Ovary (tissue), 9 donors: Measurements from ENCODE around the gene PSD2. TPM values are rescaled to one million over a fixed set of nuclear protein-coding genes. Genes with fewer than 3 reads are reported as not detected.

Experiments
- DNase-seq, 5 donors: peaks; one replicate each; pipeline ENCODE4 v3.0.0-alpha.2; 2019 to 2020
- H3K27ac ChIP-seq, 2 donors: fragments of 200-600 bp; one replicate each; pipeline versions ENCODE4 v1.5.1 to v1.8.0; 2019 to 2022
- H3K27me3 ChIP-seq: fragments of 200-600 bp; one replicate; pipeline ENCODE4 v1.8.0; 2022
- H3K36me3 ChIP-seq: fragments of 200-600 bp; sonication (generic); one replicate; pipeline ENCODE4 v1.5.1; 2019
- H3K4me1 ChIP-seq: one replicate; pipeline ENCODE4 v1.8.1; 2013; ENCODE audit warnings: mild to moderate bottlenecking, moderate library complexity; ENCODE audit not compliant: insufficient read depth
- H3K4me3 ChIP-seq: fragments of 200-600 bp; sonication (generic); one replicate; pipeline ENCODE4 v1.5.1; 2017
- H3K9me3 ChIP-seq, 2 donors: fragments of 200-600 bp in 1 of 2; sonication (generic) in 1 of 2; one replicate each; pipeline versions ENCODE4 v1.5.1 to v1.8.1; 2013 to 2019; ENCODE audit warnings: mild to moderate bottlenecking in 1 of 2, moderate library complexity in 1 of 2
- CTCF ChIP-seq, 3 donors: fragments of 450-650 bp in 2 of 3; fragments of 200-600 bp in 1 of 3; IDR thresholded peaks; one replicate each; pipeline versions ENCODE4 v1.5.1 to v1.8.0; 2016 to 2022; ENCODE audit warnings: antibody characterized with exemption in 3 of 3, mild to moderate bottlenecking in 1 of 3
- EP300 ChIP-seq: sonication (generic); formaldehyde crosslinking; IDR thresholded peaks from one replicate; pipeline ENCODE4 v1.6.1; 2017; ENCODE audit warnings: antibody characterized with exemption
- POLR2A ChIP-seq: fragments of 450-650 bp; IDR thresholded peaks from one replicate; pipeline ENCODE4 v1.6.1; 2017; ENCODE audit warnings: antibody characterized with exemption, mild to moderate bottlenecking, moderate library complexity
- WGBS, 3 donors: extraction: QIAGEN DNeasy Blood & Tissue Kit in 1 of 3; methylation state at CpG; one replicate each; pipeline versions ENCODE4 v1.1.5 to v1.1.7; 2013 to 2017; 5-methylcytosine and 5-hydroxymethylcytosine counted together
- intact Hi-C, 4 donors: fragments of 100-400 bp; cut with DNase I; formaldehyde crosslinking; loops; one replicate each; pipeline versions ENCODE4 v1.11.0 to v1.15.1; 2022 to 2023
- polyA plus RNA-seq, 2 donors: library from polyadenylated mRNA; stranded (reverse); fragments of 200-250 nt in 1 of 2; fragments of 350-450 nt in 1 of 2; fragmentation: Illumina TruSeq in 1 of 2; extraction: RNeasy Lipid Tissue Mini Kit (QIAGEN cat#74804) in 1 of 2; gene quantifications; one replicate each; pipeline ENCODE4 v1.2.3, GENCODE V29; 2013 to 2014
- total RNA-seq, 7 donors: library from RNA; depleted of rRNA in 2 of 7; stranded (reverse); fragments of >200 nt in 2 of 7; fragmentation: NEBNext Ultra II Directional in 3 of 7; extraction: Animal tissue kit (Norgen Biotek cat#: 25700) in 3 of 7; gene quantifications; one replicate each; pipeline versions ENCODE4 v1.1.0 to v1.2.4, GENCODE V29; 2016 to 2023
- donor health status: DM: no; HTN: no; CAD: no; lungs with moderate emphysema.
- donor health status: DM: no; HTN: no; CAD: no.
- donor health status: Bipolar disorder and iron deficiency.
- donor health status: DM: yes; HTN: yes; CAD: no.
- donor health status: DM: no; HTN: no; CAD: no.
- donor health status: DM: yes; HTN: yes; CAD: no.

Gene PSD2
- total and polyA plus RNA-seq, 9 donors: 0.05 to 0.37 (median 0.12) TPM; not detected in 2

GRCh38 chr5:139755892-139756671 lies 39.5 kb upstream of the PSD2 start:
- H3K9me3 ChIP-seq: no peaks in the 10 kb centered on the region
- TF ChIP-seq CTCF (IDR thresholded peaks at IDR 0.05): no peak
- no peak for TF ChIP-seq EP300
- TF ChIP-seq POLR2A: no peak
- H3K27ac ChIP-seq: no peak overlapping the region
- intact Hi-C loops: no loop called here
- DNase-seq: no peak
- no peaks in the 10 kb centered on the region for H3K4me1 ChIP-seq
- WGBS, 3 donors: 10 to 14% (median 12%) methylated on average over 51 to 52 of the region's 52 CpGs
- H3K27me3 ChIP-seq: no peaks in the 10 kb centered on the region
- H3K4me3 ChIP-seq: no peak overlapping the region
- no peaks in the 10 kb centered on the region for H3K36me3 ChIP-seq

DNA sequence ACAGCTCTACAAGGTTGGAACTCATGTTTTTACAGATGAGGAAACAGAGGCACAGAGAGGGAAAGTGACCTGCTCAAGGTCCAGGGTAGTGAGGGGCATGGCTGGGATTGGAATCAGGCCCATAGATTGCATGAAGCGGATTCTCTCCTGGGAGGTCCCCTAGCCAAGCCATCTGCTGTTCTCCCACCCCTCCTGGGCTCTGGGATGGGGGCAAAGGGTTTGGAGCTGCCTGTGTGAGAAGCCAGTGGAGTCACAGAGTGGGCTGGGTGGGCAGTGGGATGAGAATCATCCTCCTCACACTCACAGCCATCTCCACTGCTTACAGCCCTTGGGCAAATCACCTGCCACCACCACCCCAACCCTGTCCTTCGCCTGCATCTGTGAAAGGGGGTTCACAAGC lies 38.6 kb upstream of the PSD2 start:
- no peak for TF ChIP-seq EP300
- TF ChIP-seq POLR2A: no peak
- TF ChIP-seq CTCF (IDR thresholded peaks at IDR 0.05): no peak
- intact Hi-C loops: no loop called here
- no peaks in the 10 kb centered on the region for H3K27me3 ChIP-seq

DNA sequence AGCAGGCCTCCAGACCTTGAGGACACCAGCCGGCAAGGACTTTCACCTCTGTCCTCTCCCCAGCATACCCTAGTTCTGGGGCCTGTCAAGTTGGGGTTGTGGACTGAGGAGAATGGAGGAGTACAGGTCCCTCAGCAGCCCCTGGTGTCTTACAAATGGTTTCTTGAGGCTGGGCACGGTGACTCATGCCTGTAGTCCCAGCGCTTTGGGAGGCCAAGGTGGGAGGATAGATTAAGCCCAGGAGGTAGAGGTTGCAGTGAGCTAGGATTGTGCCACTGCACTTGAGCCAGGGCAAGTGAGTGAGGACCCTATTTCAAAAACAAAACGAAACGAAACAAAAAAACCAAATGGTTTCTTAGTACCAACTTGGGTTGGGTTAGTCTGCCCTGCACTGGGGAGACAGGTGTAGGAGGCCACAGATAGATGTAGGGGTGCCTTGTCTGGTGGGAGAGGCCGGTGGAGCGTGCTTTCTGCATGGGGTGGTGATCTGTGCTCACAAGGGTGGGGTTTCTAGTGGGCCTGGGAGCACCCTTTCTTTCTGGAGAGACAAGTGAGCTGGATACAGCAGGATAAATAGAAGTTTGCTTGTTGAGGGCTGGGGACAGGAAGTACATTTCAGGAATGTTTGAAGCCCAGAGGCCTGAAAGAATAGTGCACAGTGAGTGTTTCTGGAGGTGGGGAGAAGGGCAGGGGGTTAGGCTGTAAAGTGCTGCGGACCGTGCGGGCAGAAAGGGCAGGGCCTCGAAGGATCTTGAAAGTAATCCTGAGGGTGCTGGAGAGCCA lies 37.7 kb upstream of the PSD2 start:
- H3K27ac ChIP-seq: no peak overlapping the region
- WGBS, 3 donors: 89 to 92% (median 91%) methylated on average over 11 of the region's 11 CpGs
- no peaks in the 10 kb centered on the region for H3K4me1 ChIP-seq
- TF ChIP-seq POLR2A (no peak), CTCF (IDR thresholded peaks at IDR 0.05) (no peak), EP300 (no peak)
- DNase-seq: no peak
- no peaks in the 10 kb centered on the region for H3K36me3 ChIP-seq
- no peaks in the 10 kb centered on the region for H3K9me3 ChIP-seq
- intact Hi-C loops: no loop called here
- H3K27me3 ChIP-seq: no peaks in the 10 kb centered on the region
- H3K4me3 ChIP-seq: no peak overlapping the region

More for the DNA sequence above, 38.6 kb upstream of the PSD2 start:
- Histone ChIP-seq H3K27ac (no peak overlapping the region), H3K36me3 (no peaks in the 10 kb centered on the region), H3K4me3 (no peak overlapping the region), H3K4me1 (no peaks in the 10 kb centered on the region), H3K9me3 (no peaks in the 10 kb centered on the region)
- WGBS, 3 donors: 85 to 95% (median 87%) methylated on average over 2 of the region's 2 CpGs
- no peak for DNase-seq

- TF ChIP-seq EP300: no peak
- no peak for TF ChIP-seq CTCF (IDR thresholded peaks at IDR 0.05)
- TF ChIP-seq POLR2A: no peak
- DNase-seq: no peak
- H3K36me3 ChIP-seq: no peaks in the 10 kb centered on the region
- H3K27ac ChIP-seq: no peak overlapping the region
- 93 to 95% (median 94%) methylated on average over 5 to 7 of the region's 7 CpGs for WGBS, 3 donors
- intact Hi-C loops: no loop called here
- H3K4me1 ChIP-seq: no peaks in the 10 kb centered on the region
- no peaks in the 10 kb centered on the region for H3K27me3 ChIP-seq
- H3K9me3 ChIP-seq: no peaks in the 10 kb centered on the region
- H3K4me3 ChIP-seq: no peak overlapping the region
These were observed 37.0 kb upstream of the PSD2 start for GRCh38 chr5:139758510-139759075.
